DMS 273 treated with DMSO at 0.1 percent for 48 hours (cell line): ENCODE measurements around the gene HAS3.
"Not testable (repeated sequence)": the region's sequence is repeated elsewhere in the genome, so short reads cannot be mapped to it uniquely, and the experiment has no call there.

Experiments used
- DNase-seq: peaks from one replicate; lab custom pipeline; 2025; lab: John Stamatoyannopoulos, UW

The HAS3 gene

DNA sequence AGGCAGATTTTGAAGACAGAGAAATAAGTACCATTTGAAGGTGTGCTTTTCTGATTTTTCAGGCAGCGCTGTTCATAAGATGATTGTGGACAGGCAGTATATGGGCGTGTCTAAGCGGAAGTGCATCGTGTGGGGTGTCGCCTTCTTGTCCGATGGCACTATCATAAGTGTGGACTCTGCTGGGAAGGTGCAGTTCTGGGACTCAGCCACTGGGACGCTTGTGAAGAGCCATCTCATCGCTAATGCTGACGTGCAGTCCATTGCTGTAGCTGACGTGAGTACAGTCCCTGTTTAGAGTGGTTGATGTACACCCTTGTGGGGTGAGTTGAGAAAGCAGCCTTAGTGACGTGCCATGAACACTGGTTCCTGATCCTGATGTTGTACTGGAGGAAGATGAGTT, 37.7 kb downstream of the HAS3 start:
- DNase-seq: no peak

- DNase-seq: peak; percentile 39
These were observed 40.2 kb downstream of the HAS3 start for GRCh38 chr16:69145658-69146057.

GRCh38 chr16:69149621-69150020, 44.2 kb downstream of the HAS3 start:
- DNase-seq: not testable (repeated sequence)

DNA sequence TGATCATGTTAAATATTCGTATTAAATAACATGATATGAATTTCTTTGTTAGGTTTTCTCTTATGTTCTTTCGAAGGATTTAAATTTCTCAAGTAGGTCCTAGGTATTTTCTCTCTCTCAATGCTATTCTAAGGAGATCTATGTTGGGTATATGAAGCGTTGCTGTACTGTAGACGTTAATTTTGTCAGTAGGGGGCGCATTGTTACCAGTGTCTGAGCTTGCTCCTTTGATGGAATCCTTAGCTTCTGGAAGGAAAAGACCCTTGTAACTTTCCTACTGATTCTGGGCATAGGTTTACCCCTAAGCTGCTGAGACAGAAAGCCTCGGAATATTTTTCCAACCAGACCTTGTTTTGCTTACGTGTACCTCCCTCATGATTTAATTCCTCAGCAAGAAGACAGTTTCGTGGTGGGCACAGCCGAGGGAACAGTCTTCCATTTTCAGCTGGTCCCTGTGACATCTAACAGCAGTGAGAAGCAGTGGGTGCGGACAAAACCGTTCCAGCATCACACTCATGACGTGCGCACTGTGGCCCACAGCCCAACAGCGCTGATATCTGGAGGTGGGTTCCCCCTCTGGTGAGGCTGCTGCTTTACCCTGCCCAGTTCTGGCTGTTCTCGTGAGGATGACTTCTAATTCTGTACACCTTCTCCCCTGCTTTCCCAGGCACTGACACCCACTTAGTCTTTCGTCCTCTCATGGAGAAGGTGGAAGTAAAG, 44.9 kb downstream of the HAS3 start:
- peak; percentile 32 for DNase-seq

DNA sequence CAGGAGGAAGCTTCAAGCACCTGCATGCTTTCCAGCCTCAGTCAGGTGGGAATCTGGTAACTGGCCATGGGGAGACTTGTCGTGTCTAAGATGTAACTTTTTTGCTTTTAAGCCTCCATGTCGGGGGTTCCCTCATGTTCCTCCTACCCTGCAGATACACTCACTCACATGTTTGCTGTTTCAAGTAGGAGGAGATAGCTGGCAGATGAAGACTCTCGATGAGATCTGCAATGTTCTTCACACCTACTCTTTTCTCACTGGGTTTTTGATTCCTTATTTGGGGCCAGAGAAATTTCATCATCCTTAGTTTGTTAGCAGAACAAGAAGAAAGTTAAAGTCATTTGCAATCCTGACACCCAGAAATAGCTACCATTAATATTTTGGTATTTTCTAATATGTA, 51.7 kb downstream of the HAS3 start:
- no peak for DNase-seq

GRCh38 chr16:69160192-69160591, 54.7 kb downstream of the HAS3 start:
- no peak for DNase-seq

GRCh38 chr16:69165584-69165983, 60.1 kb downstream of the HAS3 start:
- DNase-seq: no peak

DNA sequence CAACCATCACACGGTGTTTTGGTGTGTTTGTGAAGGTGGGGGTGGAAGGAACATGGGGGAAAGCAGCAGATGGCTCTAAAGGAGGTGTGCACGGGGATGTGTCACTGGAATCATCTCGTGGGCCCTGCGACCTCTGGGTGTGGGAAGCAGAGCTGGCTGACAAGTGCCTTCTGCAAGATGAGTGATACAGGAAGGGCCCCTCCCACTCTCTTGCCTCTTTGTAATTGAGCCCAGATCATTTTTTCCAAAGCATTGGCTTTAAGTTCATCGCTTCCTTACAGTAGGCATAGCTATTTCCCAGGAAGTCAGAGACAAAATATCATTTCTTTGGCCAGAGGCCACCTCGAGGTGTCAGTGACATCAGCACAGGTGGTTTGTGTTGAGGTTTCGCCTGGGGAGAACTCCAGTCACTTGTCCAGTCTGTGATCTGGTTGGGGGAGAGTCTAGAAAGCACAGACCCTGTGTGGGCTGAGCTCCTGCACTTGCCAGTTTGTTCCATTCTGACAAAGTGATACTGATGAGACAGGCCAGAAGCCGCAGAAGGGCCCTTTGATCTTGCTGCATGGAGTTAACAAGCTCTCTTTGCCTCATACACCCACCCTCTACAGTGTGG, 60.9 kb downstream of the HAS3 start:
- no peak for DNase-seq

DNA sequence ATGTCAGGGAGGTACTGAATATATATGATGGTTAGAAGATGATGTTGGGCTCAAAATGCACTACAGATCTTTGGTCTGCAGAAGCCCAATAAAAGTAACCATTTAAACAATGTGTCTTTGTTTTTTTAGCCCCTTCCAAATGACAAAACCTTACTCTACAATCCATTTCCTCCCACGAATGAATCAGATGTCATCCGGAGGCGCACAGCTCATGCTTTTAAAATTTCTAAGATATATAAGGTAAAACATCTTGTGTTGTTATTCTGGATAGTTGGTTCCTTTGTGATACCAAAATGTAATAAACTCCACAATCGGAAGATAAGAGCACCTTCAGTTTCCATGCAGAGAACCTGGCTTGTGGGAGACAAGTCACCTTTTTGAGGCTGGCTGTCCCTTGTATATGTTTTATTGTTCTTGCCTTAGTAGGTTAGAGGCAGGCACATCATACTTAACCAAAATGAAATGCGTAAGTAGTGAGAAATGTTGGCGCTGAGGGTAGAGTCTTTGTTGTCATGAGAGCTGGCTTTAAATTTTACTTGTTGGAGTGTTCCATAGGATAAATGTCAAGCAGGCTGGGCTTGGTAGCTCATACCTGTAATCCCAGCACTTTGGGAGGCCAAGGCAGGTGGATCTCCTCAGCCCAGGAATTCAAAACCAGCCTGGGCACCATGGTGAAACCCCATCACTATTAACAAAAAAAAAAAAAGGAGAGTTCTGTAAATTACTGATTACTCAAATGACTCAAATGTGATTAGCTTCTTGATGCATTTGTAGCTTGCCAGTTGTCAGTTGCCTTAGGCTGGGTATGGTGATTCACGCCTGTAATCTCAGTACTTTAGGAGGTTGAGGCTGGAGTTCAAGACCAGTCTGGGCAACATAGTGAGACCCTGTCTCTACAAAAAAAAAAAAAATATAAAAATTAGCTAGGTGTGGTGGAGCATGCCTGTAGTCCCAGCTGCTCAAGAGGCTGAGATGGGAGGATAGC, 61.8 kb downstream of the HAS3 start:
- no peak for DNase-seq
